Parathyroid adenoma (tissue), 2 donors: Measurements from ENCODE around the gene SPCS1.

Source experiments
- H2AFZ ChIP-seq: fragments of 300-600 bp; sonication (generic); one replicate; pipeline ENCODE4 v1.7.0; 2017; ENCODE audit warnings: antibody characterized with exemption, mild to moderate bottlenecking
- H3K27ac ChIP-seq: fragments of 300-600 bp; sonication (generic); one replicate; pipeline ENCODE4 v1.7.0; 2017
- H3K27me3 ChIP-seq: fragments of 300-600 bp; sonication (generic); one replicate; pipeline ENCODE4 v1.7.0; 2017; ENCODE audit warnings: low read length; ENCODE audit not compliant: control insufficient read depth, insufficient read depth
- H3K36me3 ChIP-seq: fragments of 300-600 bp; sonication (generic); one replicate; pipeline ENCODE4 v1.7.0; 2017; ENCODE audit warnings: low read length; ENCODE audit not compliant: control insufficient read depth, insufficient read depth
- H3K4me1 ChIP-seq: fragments of 300-600 bp; sonication (generic); one replicate; pipeline ENCODE4 v1.7.0; 2017; ENCODE audit warnings: control low read depth
- H3K4me2 ChIP-seq: fragments of 300-600 bp; sonication (generic); one replicate; pipeline ENCODE4 v1.7.0; 2017; ENCODE audit warnings: low read length
- H3K4me3 ChIP-seq: fragments of 300-600 bp; sonication (generic); one replicate; pipeline ENCODE4 v1.7.0; 2017; ENCODE audit warnings: low read depth, low read length
- H3K79me2 ChIP-seq: fragments of 300-600 bp; sonication (generic); one replicate; pipeline ENCODE4 v1.7.0; 2017; ENCODE audit warnings: control low read depth
- H3K9ac ChIP-seq: fragments of 300-600 bp; sonication (generic); one replicate; pipeline ENCODE4 v1.7.0; 2017; ENCODE audit warnings: mild to moderate bottlenecking
- H3K9me3 ChIP-seq: fragments of 300-600 bp; sonication (generic); one replicate; pipeline ENCODE4 v1.7.0; 2017; ENCODE audit warnings: low read length; ENCODE audit not compliant: control insufficient read depth
- TF ChIP-seq, protein P1 (sequence below): fragments of 300-600 bp; sonication (generic); IDR thresholded peaks from one replicate; pipeline ENCODE4 v1.7.0; 2017; ENCODE audit warnings: antibody characterized with exemption, mild to moderate bottlenecking
- donor health status: primary hyperparathyroidism.

SPCS1 gene

GRCh38 chr3:52685709-52686691 is 19.9 kb upstream of the SPCS1 start, which contains the start of the genes GNL3 and PBRM1:
GNL3 (plus strand) TSS chr3:52686032; CDS start chr3:52686093, 61 bp downstream.
PBRM1 (minus strand) TSS chr3:52685913.
- TF ChIP-seq, protein P1, sequence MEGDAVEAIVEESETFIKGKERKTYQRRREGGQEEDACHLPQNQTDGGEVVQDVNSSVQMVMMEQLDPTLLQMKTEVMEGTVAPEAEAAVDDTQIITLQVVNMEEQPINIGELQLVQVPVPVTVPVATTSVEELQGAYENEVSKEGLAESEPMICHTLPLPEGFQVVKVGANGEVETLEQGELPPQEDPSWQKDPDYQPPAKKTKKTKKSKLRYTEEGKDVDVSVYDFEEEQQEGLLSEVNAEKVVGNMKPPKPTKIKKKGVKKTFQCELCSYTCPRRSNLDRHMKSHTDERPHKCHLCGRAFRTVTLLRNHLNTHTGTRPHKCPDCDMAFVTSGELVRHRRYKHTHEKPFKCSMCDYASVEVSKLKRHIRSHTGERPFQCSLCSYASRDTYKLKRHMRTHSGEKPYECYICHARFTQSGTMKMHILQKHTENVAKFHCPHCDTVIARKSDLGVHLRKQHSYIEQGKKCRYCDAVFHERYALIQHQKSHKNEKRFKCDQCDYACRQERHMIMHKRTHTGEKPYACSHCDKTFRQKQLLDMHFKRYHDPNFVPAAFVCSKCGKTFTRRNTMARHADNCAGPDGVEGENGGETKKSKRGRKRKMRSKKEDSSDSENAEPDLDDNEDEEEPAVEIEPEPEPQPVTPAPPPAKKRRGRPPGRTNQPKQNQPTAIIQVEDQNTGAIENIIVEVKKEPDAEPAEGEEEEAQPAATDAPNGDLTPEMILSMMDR, result no peak

DNA sequence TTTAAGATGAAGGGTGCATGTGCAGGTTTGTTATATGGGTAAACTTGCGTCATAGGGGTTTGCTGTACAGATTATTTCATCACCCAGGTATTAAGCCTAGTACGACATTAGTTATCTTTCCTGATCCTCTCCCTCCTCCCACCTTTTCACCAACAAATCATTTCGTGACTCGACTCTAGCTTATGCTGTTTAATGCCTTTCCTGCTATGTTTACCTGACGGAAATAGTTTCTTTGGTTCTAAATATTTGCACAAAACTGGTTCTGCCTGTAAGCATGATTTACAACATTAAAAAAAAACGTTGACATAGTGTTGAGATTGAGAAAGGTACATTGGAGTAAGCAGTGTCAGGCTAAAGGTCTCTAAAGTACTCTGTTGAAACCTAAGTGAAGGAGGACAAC is 17.6 kb upstream of the SPCS1 start:
- H3K79me2 ChIP-seq, result peaks cover 3% of the 10 kb centered on the region
- no peak overlapping the region for H3K4me2 ChIP-seq
- peaks cover 3% of the 10 kb centered on the region for H3K4me1 ChIP-seq
- H2AFZ ChIP-seq, result no peak overlapping the region
- no peaks in the 10 kb centered on the region for H3K27me3 ChIP-seq
- no peak overlapping the region for H3K9ac ChIP-seq
- H3K27ac ChIP-seq, result no peak overlapping the region
- TF ChIP-seq, protein P1, result no peak
- H3K36me3 ChIP-seq, result no peaks in the 10 kb centered on the region
- H3K4me3 ChIP-seq, result no peak overlapping the region
- H3K9me3 ChIP-seq, result no peaks in the 10 kb centered on the region

More at GRCh38 chr3:52685709-52686691, 19.9 kb upstream of the SPCS1 start, which contains the start of the genes GNL3 and PBRM1:
- Histone ChIP-seq H2AFZ (peak within 1 kb of the TSS; percentile 83), H3K4me2 (peak within 1 kb of the TSS; percentile 92), H3K27me3 (no peaks in the 10 kb centered on the region), H3K36me3 (no peaks in the 10 kb centered on the region), H3K4me3 (peak within 1 kb of the TSS; percentile 83), H3K9ac (no peak within 1 kb of the TSS), H3K4me1 (peaks cover 3% of the 10 kb centered on the region), H3K27ac (peak within 1 kb of the TSS; percentile 80), H3K79me2 (peaks cover 19% of the 10 kb centered on the region), H3K9me3 (no peaks in the 10 kb centered on the region)

GRCh38 chr3:52689151-52689550 is 16.8 kb upstream of the SPCS1 start:
- no peak overlapping the region for H3K9ac ChIP-seq
- no peak overlapping the region for H3K27ac ChIP-seq
- no peaks in the 10 kb centered on the region for H3K27me3 ChIP-seq
- no peaks in the 10 kb centered on the region for H3K79me2 ChIP-seq
- no peak overlapping the region for H3K4me3 ChIP-seq
- H3K4me1 ChIP-seq, result peaks cover 3% of the 10 kb centered on the region
- H2AFZ ChIP-seq, result no peak overlapping the region
- TF ChIP-seq, protein P1, result no peak
- H3K9me3 ChIP-seq, result no peaks in the 10 kb centered on the region
- H3K36me3 ChIP-seq, result no peaks in the 10 kb centered on the region
- no peak overlapping the region for H3K4me2 ChIP-seq

- no peaks in the 10 kb centered on the region for H3K9me3 ChIP-seq
- no peaks in the 10 kb centered on the region for H3K27me3 ChIP-seq
- no peaks in the 10 kb centered on the region for H3K4me1 ChIP-seq
- H2AFZ ChIP-seq, result no peak overlapping the region
- no peaks in the 10 kb centered on the region for H3K36me3 ChIP-seq
- TF ChIP-seq, protein P1, result no peak
- no peak overlapping the region for H3K9ac ChIP-seq
- no peak overlapping the region for H3K4me3 ChIP-seq
- H3K27ac ChIP-seq, result no peak overlapping the region
- H3K79me2 ChIP-seq, result no peaks in the 10 kb centered on the region
- no peak overlapping the region for H3K4me2 ChIP-seq
These were observed 15.3 kb upstream of the SPCS1 start for GRCh38 chr3:52690560-52690959.
